IMR-90 (cell line): ENCODE measurements around the gene SLC35E2B. TPM values are rescaled to one million over a fixed set of nuclear protein-coding genes. Genes with fewer than 3 reads are reported as not detected.
"Not testable (repeated sequence)": the region's sequence is repeated elsewhere in the genome, so short reads cannot be mapped to it uniquely, and the experiment has no call there.

Experiments used
- ATAC-seq: fragments of 200-7000 bp; cut with Tn5 transposase; 2 replicates; pipeline ENCODE4 v1.9.1; 2020; ENCODE audit warnings: low read depth, mild to moderate bottlenecking, moderate library complexity
- BruUV-seq: library from RNA; stranded (reverse); fragments of 400-500 nt; replicated peaks from 2 replicates; lab custom pipeline; 2021; lab: Mats Ljungman, UMichigan
- CTCF ChIA-PET: fragments of 300-600 bp; formaldehyde crosslinking; extraction: SDS; loops from one replicate; lab custom pipeline; 2021; ENCODE audit warnings: antibody characterized with exemption; lab: Yijun Ruan, JAX
- POLR2A ChIA-PET: fragments of 300-600 bp; sonication (Branson Sonifier 250); formaldehyde crosslinking; loops from one replicate; lab custom pipeline; 2022; ENCODE audit warnings: antibody characterized with exemption; ENCODE audit not compliant: unreplicated experiment; lab: Charles Lee
- DNase-seq: peaks from one replicate; pipeline ENCODE4 v3.0.0; 2013
- H2AFZ ChIP-seq: replicated peaks from 2 replicates; pipeline ENCODE3; 2013; ENCODE audit warnings: low read length, mild to moderate bottlenecking; ENCODE audit not compliant: poor library complexity
- H2AK5ac ChIP-seq: 2 replicates; pipeline ENCODE4 v1.6.1; 2013; ENCODE audit warnings: low read depth, low read length, inconsistent platforms
- H2AK9ac ChIP-seq: replicated peaks from 2 replicates; pipeline ENCODE3; 2013; ENCODE audit warnings: mild to moderate bottlenecking, low read depth, low read length, moderate library complexity; ENCODE audit not compliant: poor library complexity
- H2BK120ac ChIP-seq: 2 replicates; pipeline ENCODE4 v1.6.1; 2013; ENCODE audit warnings: low read depth, low read length, inconsistent platforms
- H2BK15ac ChIP-seq: 3 replicates; pipeline ENCODE4 v1.6.1; 2013; ENCODE audit warnings: low read depth, low read length, inconsistent platforms
- H2BK20ac ChIP-seq: 2 replicates; pipeline ENCODE4 v1.6.1; 2013; ENCODE audit warnings: low read depth, mild to moderate bottlenecking, inconsistent platforms, low read length, moderate library complexity
- H2BK5ac ChIP-seq: 2 replicates; pipeline ENCODE4 v1.6.1; 2013; ENCODE audit warnings: mild to moderate bottlenecking, low read depth, low read length, inconsistent platforms; ENCODE audit not compliant: poor library complexity, severe bottlenecking
- H3K14ac ChIP-seq: replicated peaks from 2 replicates; pipeline ENCODE4 v1.6.1; 2013; ENCODE audit warnings: low read depth, low read length, inconsistent platforms
- H3K18ac ChIP-seq: 2 replicates; pipeline ENCODE4 v1.6.1; 2013; ENCODE audit warnings: low read depth, low read length, control low read depth
- H3K23ac ChIP-seq: 2 replicates; pipeline ENCODE4 v1.6.1; 2013; ENCODE audit warnings: low read depth, low read length, inconsistent platforms
- H3K27ac ChIP-seq: 2 replicates; pipeline ENCODE4 v1.5.1; 2013; ENCODE audit warnings: mild to moderate bottlenecking, control low read depth, low read length; ENCODE audit not compliant: insufficient read depth
- H3K27me3 ChIP-seq: 2 replicates; pipeline ENCODE4 v1.6.1; 2013; ENCODE audit warnings: low read length; ENCODE audit not compliant: control insufficient read depth, insufficient read depth
- H3K36me3 ChIP-seq: 2 replicates; pipeline ENCODE4 v1.6.1; 2013; ENCODE audit warnings: low read length, mixed read lengths; ENCODE audit not compliant: control insufficient read depth, insufficient read depth
- H3K4ac ChIP-seq: 2 replicates; pipeline ENCODE4 v1.6.1; 2013; ENCODE audit warnings: low read depth, low read length, inconsistent platforms
- H3K4me1 ChIP-seq: 2 replicates; pipeline ENCODE4 v1.6.1; 2013; ENCODE audit warnings: low read length, mixed read lengths; ENCODE audit not compliant: control insufficient read depth, insufficient read depth
- H3K4me2 ChIP-seq: 2 replicates; pipeline ENCODE4 v1.6.1; 2013; ENCODE audit warnings: low read depth, mild to moderate bottlenecking, control low read depth, low read length, moderate library complexity
- H3K4me3 ChIP-seq: 2 replicates; pipeline ENCODE4 v1.5.1; 2013; ENCODE audit warnings: low read depth, mild to moderate bottlenecking, control low read depth, low read length, moderate library complexity; ENCODE audit not compliant: insufficient read depth
- H3K56ac ChIP-seq: 2 replicates; pipeline ENCODE4 v1.6.1; 2013; ENCODE audit warnings: low read length, inconsistent platforms; ENCODE audit not compliant: insufficient read depth; ENCODE audit errors: extremely low read depth
- H3K79me1 ChIP-seq, 2 experiments: 2 replicates each; pipeline ENCODE4 v1.6.1; 2013; ENCODE audit warnings: low read length in 2 of 2, inconsistent platforms in 1 of 2, low read depth in 1 of 2
- H3K9ac ChIP-seq: 2 replicates; pipeline ENCODE4 v1.6.1; 2013; ENCODE audit warnings: low read depth, low read length, control low read depth
- H3K9me1 ChIP-seq: 2 replicates; pipeline ENCODE4 v1.6.1; 2013; ENCODE audit warnings: low read length, inconsistent platforms; ENCODE audit not compliant: insufficient read depth
- H3K9me3 ChIP-seq: 2 replicates; pipeline ENCODE4 v1.6.1; 2013; ENCODE audit warnings: low read length; ENCODE audit not compliant: control insufficient read depth, insufficient read depth
- H4K20me1 ChIP-seq: 2 replicates; pipeline ENCODE4 v1.6.1; 2013; ENCODE audit warnings: low read length, inconsistent platforms; ENCODE audit not compliant: insufficient read depth
- H4K5ac ChIP-seq: 2 replicates; pipeline ENCODE4 v1.6.1; 2013; ENCODE audit warnings: mild to moderate bottlenecking, low read depth, low read length, control low read depth
- H4K8ac ChIP-seq, 2 experiments: 2 replicates each; pipeline ENCODE4 v1.6.1; 2013; ENCODE audit warnings: low read depth in 2 of 2, low read length in 2 of 2, control low read depth in 1 of 2, inconsistent platforms in 1 of 2
- H4K91ac ChIP-seq: 2 replicates; pipeline ENCODE4 v1.6.1; 2013; ENCODE audit warnings: low read depth, low read length, inconsistent platforms; ENCODE audit not compliant: insufficient read depth
- BHLHE40 ChIP-seq: fragments of 150-350 bp; IDR thresholded peaks from 2 replicates; pipeline ENCODE4 v1.6.1; 2016; ENCODE audit warnings: mild to moderate bottlenecking, low read depth, low read length
- CEBPB ChIP-seq: IDR thresholded peaks from 2 replicates; pipeline ENCODE4 v1.6.1; 2012; ENCODE audit warnings: low read depth, low read length, improper control_type of control experiment
- MAFK ChIP-seq: IDR thresholded peaks from 2 replicates; pipeline ENCODE4 v1.6.1; 2012; ENCODE audit warnings: low read depth, low read length, improper control_type of control experiment
- MAZ ChIP-seq: IDR thresholded peaks from 2 replicates; pipeline ENCODE4 v1.6.1; 2012; ENCODE audit warnings: low read depth, mild to moderate bottlenecking, low read length, improper control_type of control experiment, moderate library complexity, borderline replicate concordance
- RAD21 ChIP-seq: IDR thresholded peaks from 2 replicates; pipeline ENCODE4 v1.6.1; 2012; ENCODE audit warnings: low read length, improper control_type of control experiment
- RCOR1 ChIP-seq: IDR thresholded peaks from 2 replicates; pipeline ENCODE4 v1.6.1; 2012; ENCODE audit warnings: mild to moderate bottlenecking, low read length, improper control_type of control experiment; ENCODE audit not compliant: insufficient replicate concordance
- RFX5 ChIP-seq: IDR thresholded peaks from 2 replicates; pipeline ENCODE4 v1.8.0; 2012; ENCODE audit warnings: low read depth, mild to moderate bottlenecking, low read length, moderate library complexity
- WGBS, 2 experiments: methylation state at CpG; one replicate each; pipeline versions ENCODE4 v1.1.5 to v1.1.7; 2013; ENCODE audit warnings: missing lambda C conversion rate in 2 of 2; ENCODE audit not compliant: insufficient read length in 1 of 2; ENCODE audit errors: extremely low coverage in 2 of 2; 5-methylcytosine and 5-hydroxymethylcytosine counted together
- dilution Hi-C: fragments of 300-500 bp; cut with HindIII; formaldehyde crosslinking; loops from one replicate; pipeline ENCODE4 v1.14.3; 2018; ENCODE audit warnings: low sequenced_read_pairs; ENCODE audit not compliant: unreplicated experiment
- in situ Hi-C: fragments of 300-500 bp; cut with MboI; formaldehyde crosslinking; loops from 3 replicates; pipeline ENCODE4 v1.14.3; 2019; ENCODE audit warnings: low sequenced_read_pairs, inconsistent platforms, mixed read lengths
- intact Hi-C: fragments of 100-400 bp; cut with micrococcal nuclease; formaldehyde crosslinking; loops from 2 replicates; pipeline ENCODE4 v1.10.0; 2022
- polyA plus RNA-seq, 3 experiments: library from polyadenylated mRNA; depleted of rRNA; stranded (reverse); fragments of >200 nt; gene quantifications; 2 replicates each; pipeline ENCODE4 v1.2.3, GENCODE V29; 2012; ENCODE audit warnings: low replicate concordance in 1 of 3
- total RNA-seq: library from RNA; depleted of rRNA; stranded (reverse); fragments of >200 nt; gene quantifications from 2 replicates; pipeline ENCODE4 v1.2.3, GENCODE V29; 2012

The SLC35E2B gene
- total and polyA plus RNA-seq, 2 of the 4 experiments (the other 2 are of a cell fraction) = 14.9 to 30.2 TPM

DNA sequence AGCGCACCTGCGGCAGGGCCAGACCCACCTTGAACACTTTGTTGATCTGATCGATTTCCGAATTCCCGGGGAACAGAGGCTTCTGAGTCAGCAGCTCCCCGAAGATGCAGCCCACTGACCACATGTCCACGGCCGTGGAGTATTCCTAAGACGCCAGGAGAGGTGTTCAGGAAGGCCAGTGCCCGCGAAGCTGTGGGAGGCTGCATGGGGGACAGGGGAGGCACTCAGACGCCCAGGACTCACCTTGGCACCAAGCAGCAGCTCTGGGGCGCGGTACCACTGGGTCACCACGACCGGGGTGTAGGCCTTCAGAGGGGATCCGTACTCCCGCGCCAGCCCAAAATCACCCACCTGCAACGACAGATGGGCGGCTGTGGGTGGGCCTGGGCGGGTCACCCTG is 11.2 kb upstream of the SLC35E2B start:
- no peak overlapping the region for H4K5ac ChIP-seq
- no peak overlapping the region for H2BK20ac ChIP-seq
- no peak overlapping the region for H2AK9ac ChIP-seq
- ATAC-seq (no peak), DNase-seq (no peak)
- H4K91ac ChIP-seq = no peak overlapping the region
- H2BK120ac ChIP-seq = no peak overlapping the region
- no peak overlapping the region for H2BK15ac ChIP-seq
- no peak overlapping the region for H3K18ac ChIP-seq
- 100% methylated on average over 1 of the region's 22 CpGs; no CpG with 5 or more reads in 1 of the 2 experiments for WGBS, 2 experiments
- no peak overlapping the region for H3K56ac ChIP-seq
- no peak overlapping the region for H4K8ac ChIP-seq
- no peak overlapping the region for H3K23ac ChIP-seq
- H2AK5ac ChIP-seq = no peak overlapping the region
- H3K9me3 ChIP-seq = no peaks in the 10 kb centered on the region
- H3K27ac ChIP-seq = no peak overlapping the region
- no peak overlapping the region for H3K4me2 ChIP-seq
- no peak overlapping the region for H3K4me3 ChIP-seq
- dilution Hi-C loops (no loop called here), intact Hi-C loops (no loop called here), in situ Hi-C loops (no loop called here)
- TF ChIP-seq RCOR1 (no peak), BHLHE40 (no peak), RAD21 (no peak), RFX5 (no peak), CEBPB (no peak), MAZ (no peak), MAFK (no peak)
- no TSS peak for BruUV-seq
- H2BK5ac ChIP-seq = no peak overlapping the region
- H3K79me1 ChIP-seq = no peaks in the 10 kb centered on the region
- H3K4ac ChIP-seq = no peak overlapping the region
- CTCF ChIA-PET = no interaction called here
- no peaks in the 10 kb centered on the region for H3K9me1 ChIP-seq
- no peaks in the 10 kb centered on the region for H4K20me1 ChIP-seq
- H3K36me3 ChIP-seq = peaks cover 6% of the 10 kb centered on the region; the same call in 1 of the 2 replicates
- H3K4me1 ChIP-seq = no peaks in the 10 kb centered on the region
- no peaks in the 10 kb centered on the region for H3K27me3 ChIP-seq
- H3K9ac ChIP-seq = no peak overlapping the region
- no peak overlapping the region for H3K14ac ChIP-seq
- POLR2A ChIA-PET = no interaction called here
- no peak overlapping the region for H2AFZ ChIP-seq

DNA sequence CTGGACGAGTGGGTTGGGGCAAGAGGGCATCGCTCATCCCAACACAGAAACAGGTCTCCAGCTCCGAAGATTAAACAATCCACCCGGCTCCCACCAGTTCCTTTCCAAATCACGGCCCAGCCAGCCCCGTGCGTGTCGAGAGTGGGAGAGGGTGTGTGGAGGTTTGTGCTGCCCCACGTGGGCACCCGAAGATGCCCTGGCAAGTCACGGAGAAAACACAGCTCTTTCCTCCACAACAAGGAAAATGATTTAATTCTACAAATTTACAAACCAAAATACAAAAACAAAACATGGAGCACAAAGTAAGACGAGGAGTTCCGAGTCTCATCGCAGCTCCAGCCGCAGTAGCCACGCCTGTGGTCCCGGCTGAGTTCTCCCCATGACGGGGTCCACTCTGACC is 9.9 kb upstream of the SLC35E2B start:
- H3K4me2 ChIP-seq, H3K9me1 ChIP-seq, H3K27me3 ChIP-seq, H3K56ac ChIP-seq, H3K18ac ChIP-seq, H3K14ac ChIP-seq, H3K9ac ChIP-seq, H3K9me3 ChIP-seq, H4K20me1 ChIP-seq, H2AFZ ChIP-seq, H3K27ac ChIP-seq, H2BK15ac ChIP-seq, H4K5ac ChIP-seq, in situ Hi-C loops, BruUV-seq, H3K79me1 ChIP-seq, dilution Hi-C loops, H2AK9ac ChIP-seq, H4K91ac ChIP-seq, POLR2A ChIA-PET, H4K8ac ChIP-seq, H3K4me3 ChIP-seq, H3K23ac ChIP-seq, H2AK5ac ChIP-seq, DNase-seq, H2BK120ac ChIP-seq, CTCF ChIA-PET, H2BK20ac ChIP-seq, H2BK5ac ChIP-seq, intact Hi-C loops, H3K36me3 ChIP-seq, H3K4ac ChIP-seq, H3K4me1 ChIP-seq, ATAC-seq: not testable (repeated sequence)
- no CpG with 5 or more reads among the region's 18 CpGs for whole genome bisulfite sequencing, 2 experiments
